SK-N-SH treated with all-trans-retinoic acid at 6 μM for 48 hours (cell line): ENCODE measurements around the gene JAKMIP1.

ENCODE experiments used
- ATAC-seq: fragments of 200-7000 bp; cut with Tn5 transposase; 3 replicates; pipeline ENCODE4 v1.9.1; 2020; ENCODE audit warnings: mild to moderate bottlenecking, moderate library complexity
- ARNTL ChIP-seq: fragments of 450-650 bp; formaldehyde crosslinking; IDR thresholded peaks from 2 replicates; pipeline ENCODE4 v1.5.0; 2020; ENCODE audit warnings: low read depth, mild to moderate bottlenecking, moderate library complexity, borderline replicate concordance
- BACH2 ChIP-seq: fragments of 250-450 bp; sonication (Bioruptor Pico); IDR thresholded peaks from 2 replicates; pipeline ENCODE4 v1.9.0; 2021; ENCODE audit warnings: mild to moderate bottlenecking, borderline replicate concordance
- CSDC2 ChIP-seq: fragments of 250-450 bp; sonication (Bioruptor Pico); IDR thresholded peaks from 2 replicates; pipeline ENCODE4 v1.5.0; 2020; ENCODE audit warnings: mild to moderate bottlenecking, moderate library complexity
- ESRRG ChIP-seq: fragments of 250-450 bp; sonication (Bioruptor Pico); IDR thresholded peaks from 2 replicates; pipeline ENCODE4 v1.6.1; 2021; ENCODE audit warnings: mild to moderate bottlenecking
- GLIS3 ChIP-seq: fragments of 250-450 bp; sonication (Bioruptor Pico); IDR thresholded peaks from 2 replicates; pipeline ENCODE4 v1.5.0; 2020; ENCODE audit warnings: mild to moderate bottlenecking, moderate library complexity
- ISL1 ChIP-seq: fragments of 250-450 bp; sonication (Bioruptor Pico); IDR thresholded peaks from 2 replicates; pipeline ENCODE4 v2.1.2; 2022; ENCODE audit warnings: mild to moderate bottlenecking, moderate library complexity
- OSR1 ChIP-seq: fragments of 250-450 bp; sonication (Bioruptor Pico); IDR thresholded peaks from 2 replicates; pipeline ENCODE4 v1.8.0; 2022; ENCODE audit warnings: moderate library complexity, mild to moderate bottlenecking, inconsistent platforms
- PPARA ChIP-seq: fragments of 250-450 bp; sonication (Bioruptor Pico); IDR thresholded peaks from 2 replicates; pipeline ENCODE4 v1.5.0; 2020; ENCODE audit warnings: mild to moderate bottlenecking, borderline replicate concordance
- RARB ChIP-seq: fragments of 250-450 bp; sonication (Bioruptor Pico); IDR thresholded peaks from 2 replicates; pipeline ENCODE4 v1.8.0; 2021; ENCODE audit warnings: mild to moderate bottlenecking, moderate library complexity
- SNAI2 ChIP-seq: fragments of 250-450 bp; sonication (Bioruptor Pico); IDR thresholded peaks from 2 replicates; pipeline ENCODE4 v1.5.0; 2020; ENCODE audit warnings: mild to moderate bottlenecking, moderate library complexity
- TCF4 ChIP-seq: fragments of 250-450 bp; sonication (Bioruptor Pico); IDR thresholded peaks from 2 replicates; pipeline ENCODE4 v1.8.0; 2021; ENCODE audit warnings: mild to moderate bottlenecking, moderate library complexity, borderline replicate concordance
- TOX ChIP-seq: fragments of 250-450 bp; sonication (Bioruptor Pico); IDR thresholded peaks from 2 replicates; pipeline ENCODE4 v1.8.0; 2021; ENCODE audit warnings: mild to moderate bottlenecking, moderate library complexity, borderline replicate concordance
- ZC3H10 ChIP-seq: fragments of 250-450 bp; sonication (Bioruptor Pico); IDR thresholded peaks from 2 replicates; pipeline ENCODE4 v1.5.1; 2021; ENCODE audit warnings: mild to moderate bottlenecking, moderate library complexity
- ZFP3 ChIP-seq: fragments of 250-450 bp; sonication (Bioruptor Pico); IDR thresholded peaks from 2 replicates; pipeline ENCODE4 v1.5.0; 2020; ENCODE audit warnings: mild to moderate bottlenecking, moderate library complexity
- ZFP30 ChIP-seq: fragments of 450-650 bp; formaldehyde crosslinking; IDR thresholded peaks from 2 replicates; pipeline ENCODE4 v1.5.0; 2022; ENCODE audit warnings: mild to moderate bottlenecking, moderate library complexity
- ZNF565 ChIP-seq: fragments of 450-650 bp; formaldehyde crosslinking; conservative IDR thresholded peaks from 2 replicates; pipeline ENCODE4 v1.5.0; 2020; ENCODE audit warnings: low read depth, mild to moderate bottlenecking, moderate library complexity
- ZNF70 ChIP-seq: fragments of 450-650 bp; formaldehyde crosslinking; IDR thresholded peaks from 2 replicates; pipeline ENCODE4 v1.5.0; 2020; ENCODE audit warnings: mild to moderate bottlenecking, moderate library complexity
- TF ChIP-seq, protein P1 (sequence below): fragments of 250-450 bp; sonication (Bioruptor Pico); IDR thresholded peaks from 2 replicates; pipeline ENCODE4 v1.5.1; 2021; ENCODE audit warnings: mild to moderate bottlenecking, moderate library complexity
- TF ChIP-seq, protein P2 (sequence below): fragments of 250-450 bp; sonication (Bioruptor Pico); IDR thresholded peaks from 2 replicates; pipeline ENCODE4 v1.8.0; 2021; ENCODE audit warnings: low read depth, mild to moderate bottlenecking, moderate library complexity, borderline replicate concordance
- TF ChIP-seq, protein P3 (sequence below): fragments of 250-450 bp; sonication (Bioruptor Pico); IDR thresholded peaks from 2 replicates; pipeline ENCODE4 v1.8.0; 2020; ENCODE audit warnings: mild to moderate bottlenecking, moderate library complexity, borderline replicate concordance
- TF ChIP-seq, protein P4 (sequence below): fragments of 250-450 bp; sonication (Bioruptor Pico); IDR thresholded peaks from 2 replicates; pipeline ENCODE4 v1.5.1; 2020; ENCODE audit warnings: low read depth, mild to moderate bottlenecking, moderate library complexity
- TF ChIP-seq, protein P5 (sequence below): fragments of 250-450 bp; sonication (Bioruptor Pico); IDR thresholded peaks from 2 replicates; pipeline ENCODE4 v1.5.0; 2020; ENCODE audit warnings: mild to moderate bottlenecking, moderate library complexity

The JAKMIP1 gene

DNA sequence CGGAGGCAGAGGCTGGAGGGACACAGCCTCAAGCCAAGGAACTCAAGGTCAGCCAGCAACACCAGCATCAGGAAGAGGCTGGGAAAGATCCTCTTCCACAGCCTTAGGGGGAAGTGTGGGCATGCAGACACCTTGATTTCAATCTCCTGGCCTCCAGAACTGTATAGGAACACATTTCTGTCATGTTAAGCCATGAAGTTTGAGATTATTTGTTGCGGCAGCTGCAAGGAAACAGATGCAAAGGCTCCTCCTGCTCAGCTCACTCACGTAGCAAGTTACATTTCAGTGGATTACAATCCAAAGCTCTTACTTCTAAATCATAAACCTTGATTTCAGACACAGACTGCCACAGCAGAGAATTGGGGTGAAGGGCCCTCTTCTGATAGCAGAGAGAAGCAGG, 113.5 kb downstream of the JAKMIP1 start:
- TF ChIP-seq ZNF70 (CRISPR knock-in tag) (no peak), ESRRG (CRISPR knock-in tag) (no peak), ARNTL (CRISPR knock-in tag) (no peak), ZFP3 (CRISPR knock-in tag) (no peak), SNAI2 (CRISPR knock-in tag) (no peak), TOX (CRISPR knock-in tag) (no peak), ZNF565 (CRISPR knock-in tag) (no peak), ZFP30 (CRISPR knock-in tag) (no peak), BACH2 (CRISPR knock-in tag) (no peak), ISL1 (CRISPR knock-in tag) (no peak), ZC3H10 (CRISPR knock-in tag) (no peak), GLIS3 (CRISPR knock-in tag) (no peak), CSDC2 (CRISPR knock-in tag) (no peak), OSR1 (CRISPR knock-in tag) (no peak)
- TF ChIP-seq, protein P1, sequence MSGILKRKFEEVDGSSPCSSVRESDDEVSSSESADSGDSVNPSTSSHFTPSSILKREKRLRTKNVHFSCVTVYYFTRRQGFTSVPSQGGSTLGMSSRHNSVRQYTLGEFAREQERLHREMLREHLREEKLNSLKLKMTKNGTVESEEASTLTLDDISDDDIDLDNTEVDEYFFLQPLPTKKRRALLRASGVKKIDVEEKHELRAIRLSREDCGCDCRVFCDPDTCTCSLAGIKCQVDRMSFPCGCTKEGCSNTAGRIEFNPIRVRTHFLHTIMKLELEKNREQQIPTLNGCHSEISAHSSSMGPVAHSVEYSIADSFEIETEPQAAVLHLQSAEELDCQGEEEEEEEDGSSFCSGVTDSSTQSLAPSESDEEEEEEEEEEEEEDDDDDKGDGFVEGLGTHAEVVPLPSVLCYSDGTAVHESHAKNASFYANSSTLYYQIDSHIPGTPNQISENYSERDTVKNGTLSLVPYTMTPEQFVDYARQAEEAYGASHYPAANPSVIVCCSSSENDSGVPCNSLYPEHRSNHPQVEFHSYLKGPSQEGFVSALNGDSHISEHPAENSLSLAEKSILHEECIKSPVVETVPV (CRISPR knock-in tag) = no peak
- TF ChIP-seq, protein P2, sequence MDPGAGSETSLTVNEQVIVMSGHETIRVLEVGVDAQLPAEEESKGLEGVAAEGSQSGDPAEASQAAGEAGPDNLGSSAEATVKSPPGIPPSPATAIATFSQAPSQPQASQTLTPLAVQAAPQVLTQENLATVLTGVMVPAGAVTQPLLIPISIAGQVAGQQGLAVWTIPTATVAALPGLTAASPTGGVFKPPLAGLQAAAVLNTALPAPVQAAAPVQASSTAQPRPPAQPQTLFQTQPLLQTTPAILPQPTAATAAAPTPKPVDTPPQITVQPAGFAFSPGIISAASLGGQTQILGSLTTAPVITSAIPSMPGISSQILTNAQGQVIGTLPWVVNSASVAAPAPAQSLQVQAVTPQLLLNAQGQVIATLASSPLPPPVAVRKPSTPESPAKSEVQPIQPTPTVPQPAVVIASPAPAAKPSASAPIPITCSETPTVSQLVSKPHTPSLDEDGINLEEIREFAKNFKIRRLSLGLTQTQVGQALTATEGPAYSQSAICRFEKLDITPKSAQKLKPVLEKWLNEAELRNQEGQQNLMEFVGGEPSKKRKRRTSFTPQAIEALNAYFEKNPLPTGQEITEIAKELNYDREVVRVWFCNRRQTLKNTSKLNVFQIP (CRISPR knock-in tag) = no peak
- TF ChIP-seq, protein P3, sequence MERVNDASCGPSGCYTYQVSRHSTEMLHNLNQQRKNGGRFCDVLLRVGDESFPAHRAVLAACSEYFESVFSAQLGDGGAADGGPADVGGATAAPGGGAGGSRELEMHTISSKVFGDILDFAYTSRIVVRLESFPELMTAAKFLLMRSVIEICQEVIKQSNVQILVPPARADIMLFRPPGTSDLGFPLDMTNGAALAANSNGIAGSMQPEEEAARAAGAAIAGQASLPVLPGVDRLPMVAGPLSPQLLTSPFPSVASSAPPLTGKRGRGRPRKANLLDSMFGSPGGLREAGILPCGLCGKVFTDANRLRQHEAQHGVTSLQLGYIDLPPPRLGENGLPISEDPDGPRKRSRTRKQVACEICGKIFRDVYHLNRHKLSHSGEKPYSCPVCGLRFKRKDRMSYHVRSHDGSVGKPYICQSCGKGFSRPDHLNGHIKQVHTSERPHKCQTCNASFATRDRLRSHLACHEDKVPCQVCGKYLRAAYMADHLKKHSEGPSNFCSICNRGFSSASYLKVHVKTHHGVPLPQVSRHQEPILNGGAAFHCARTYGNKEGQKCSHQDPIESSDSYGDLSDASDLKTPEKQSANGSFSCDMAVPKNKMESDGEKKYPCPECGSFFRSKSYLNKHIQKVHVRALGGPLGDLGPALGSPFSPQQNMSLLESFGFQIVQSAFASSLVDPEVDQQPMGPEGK = no peak
- TF ChIP-seq, protein P4, sequence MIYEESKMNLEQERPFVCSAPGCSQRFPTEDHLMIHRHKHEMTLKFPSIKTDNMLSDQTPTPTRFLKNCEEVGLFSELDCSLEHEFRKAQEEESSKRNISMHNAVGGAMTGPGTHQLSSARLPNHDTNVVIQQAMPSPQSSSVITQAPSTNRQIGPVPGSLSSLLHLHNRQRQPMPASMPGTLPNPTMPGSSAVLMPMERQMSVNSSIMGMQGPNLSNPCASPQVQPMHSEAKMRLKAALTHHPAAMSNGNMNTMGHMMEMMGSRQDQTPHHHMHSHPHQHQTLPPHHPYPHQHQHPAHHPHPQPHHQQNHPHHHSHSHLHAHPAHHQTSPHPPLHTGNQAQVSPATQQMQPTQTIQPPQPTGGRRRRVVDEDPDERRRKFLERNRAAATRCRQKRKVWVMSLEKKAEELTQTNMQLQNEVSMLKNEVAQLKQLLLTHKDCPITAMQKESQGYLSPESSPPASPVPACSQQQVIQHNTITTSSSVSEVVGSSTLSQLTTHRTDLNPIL (CRISPR knock-in tag) = no peak
- TF ChIP-seq, protein P5, sequence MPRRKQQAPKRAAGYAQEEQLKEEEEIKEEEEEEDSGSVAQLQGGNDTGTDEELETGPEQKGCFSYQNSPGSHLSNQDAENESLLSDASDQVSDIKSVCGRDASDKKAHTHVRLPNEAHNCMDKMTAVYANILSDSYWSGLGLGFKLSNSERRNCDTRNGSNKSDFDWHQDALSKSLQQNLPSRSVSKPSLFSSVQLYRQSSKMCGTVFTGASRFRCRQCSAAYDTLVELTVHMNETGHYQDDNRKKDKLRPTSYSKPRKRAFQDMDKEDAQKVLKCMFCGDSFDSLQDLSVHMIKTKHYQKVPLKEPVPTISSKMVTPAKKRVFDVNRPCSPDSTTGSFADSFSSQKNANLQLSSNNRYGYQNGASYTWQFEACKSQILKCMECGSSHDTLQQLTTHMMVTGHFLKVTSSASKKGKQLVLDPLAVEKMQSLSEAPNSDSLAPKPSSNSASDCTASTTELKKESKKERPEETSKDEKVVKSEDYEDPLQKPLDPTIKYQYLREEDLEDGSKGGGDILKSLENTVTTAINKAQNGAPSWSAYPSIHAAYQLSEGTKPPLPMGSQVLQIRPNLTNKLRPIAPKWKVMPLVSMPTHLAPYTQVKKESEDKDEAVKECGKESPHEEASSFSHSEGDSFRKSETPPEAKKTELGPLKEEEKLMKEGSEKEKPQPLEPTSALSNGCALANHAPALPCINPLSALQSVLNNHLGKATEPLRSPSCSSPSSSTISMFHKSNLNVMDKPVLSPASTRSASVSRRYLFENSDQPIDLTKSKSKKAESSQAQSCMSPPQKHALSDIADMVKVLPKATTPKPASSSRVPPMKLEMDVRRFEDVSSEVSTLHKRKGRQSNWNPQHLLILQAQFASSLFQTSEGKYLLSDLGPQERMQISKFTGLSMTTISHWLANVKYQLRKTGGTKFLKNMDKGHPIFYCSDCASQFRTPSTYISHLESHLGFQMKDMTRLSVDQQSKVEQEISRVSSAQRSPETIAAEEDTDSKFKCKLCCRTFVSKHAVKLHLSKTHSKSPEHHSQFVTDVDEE (CRISPR knock-in tag) = no peak
- TF ChIP-seq, all 23 proteins: peak for 0
- ATAC-seq = no peak

DNA sequence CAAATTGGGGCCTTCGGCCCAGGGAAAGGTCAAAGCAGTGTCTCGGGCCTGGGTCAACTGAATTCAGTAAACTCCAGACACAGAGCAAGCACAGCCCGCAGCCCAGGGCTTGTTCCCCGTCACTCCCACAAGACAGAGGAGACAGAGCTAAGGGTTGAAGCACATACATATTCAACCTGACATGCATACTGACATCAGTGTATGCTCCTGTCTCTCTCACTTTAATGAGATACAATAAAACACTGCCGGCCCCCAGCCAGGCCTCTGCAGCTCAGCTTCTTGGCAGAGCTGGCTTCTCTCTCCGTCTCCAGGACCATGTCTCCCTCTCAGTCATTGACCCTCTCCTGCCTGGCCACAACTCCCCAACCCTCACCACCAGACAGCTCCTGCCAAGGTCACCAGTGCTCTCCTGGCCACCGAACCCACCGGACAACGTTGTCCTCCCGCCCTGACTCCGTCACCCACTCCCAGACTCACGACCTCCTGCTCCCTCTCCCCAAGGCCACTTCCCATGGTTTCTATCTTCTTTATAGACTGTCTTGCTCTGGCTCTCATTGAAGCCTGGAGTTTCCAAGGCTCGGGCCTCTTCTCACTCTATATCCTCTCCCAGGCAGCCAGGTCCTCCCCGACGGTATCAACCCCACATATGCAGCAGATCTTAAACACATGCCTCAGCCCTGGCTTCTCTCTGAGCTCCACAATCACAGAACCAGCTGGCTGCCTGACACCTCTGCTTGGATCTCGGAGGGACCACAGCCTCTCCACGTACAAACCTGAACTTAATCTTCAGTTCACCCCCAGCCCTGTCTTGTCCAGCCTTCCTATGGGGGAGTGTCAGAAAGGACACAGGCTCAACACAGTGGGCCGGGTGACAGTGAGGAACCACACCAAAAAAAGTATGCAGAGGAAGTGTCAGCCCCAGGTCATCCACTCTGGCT, 114.4 kb downstream of the JAKMIP1 start:
- ATAC-seq = no peak
- TF ChIP-seq ZC3H10 (CRISPR knock-in tag) (no peak), BACH2 (CRISPR knock-in tag) (no peak), OSR1 (CRISPR knock-in tag) (no peak), ARNTL (CRISPR knock-in tag) (no peak), TCF4 (CRISPR knock-in tag) (no peak), GLIS3 (CRISPR knock-in tag) (no peak), ZFP30 (CRISPR knock-in tag) (no peak), ISL1 (CRISPR knock-in tag) (no peak), RARB (CRISPR knock-in tag) (no peak), ZNF565 (CRISPR knock-in tag) (no peak), PPARA (CRISPR knock-in tag) (no peak)
- TF ChIP-seq, protein P1 (CRISPR knock-in tag) = no peak
- TF ChIP-seq, protein P5 (CRISPR knock-in tag) = no peak
- TF ChIP-seq, protein P4 (CRISPR knock-in tag) = no peak
